VCaP (cell line): ENCODE results near the gene RSPO4.

ENCODE experiments used
- H3K27ac ChIP-seq: fragments of 450-650 bp; 2 replicates; pipeline ENCODE4 v1.5.1; 2017
- TF ChIP-seq, protein P1 (sequence below): fragments of 450-650 bp; conservative IDR thresholded peaks from 2 replicates; pipeline ENCODE4 v1.5.1; 2017; ENCODE audit warnings: mild to moderate bottlenecking, moderate library complexity

Gene RSPO4

DNA sequence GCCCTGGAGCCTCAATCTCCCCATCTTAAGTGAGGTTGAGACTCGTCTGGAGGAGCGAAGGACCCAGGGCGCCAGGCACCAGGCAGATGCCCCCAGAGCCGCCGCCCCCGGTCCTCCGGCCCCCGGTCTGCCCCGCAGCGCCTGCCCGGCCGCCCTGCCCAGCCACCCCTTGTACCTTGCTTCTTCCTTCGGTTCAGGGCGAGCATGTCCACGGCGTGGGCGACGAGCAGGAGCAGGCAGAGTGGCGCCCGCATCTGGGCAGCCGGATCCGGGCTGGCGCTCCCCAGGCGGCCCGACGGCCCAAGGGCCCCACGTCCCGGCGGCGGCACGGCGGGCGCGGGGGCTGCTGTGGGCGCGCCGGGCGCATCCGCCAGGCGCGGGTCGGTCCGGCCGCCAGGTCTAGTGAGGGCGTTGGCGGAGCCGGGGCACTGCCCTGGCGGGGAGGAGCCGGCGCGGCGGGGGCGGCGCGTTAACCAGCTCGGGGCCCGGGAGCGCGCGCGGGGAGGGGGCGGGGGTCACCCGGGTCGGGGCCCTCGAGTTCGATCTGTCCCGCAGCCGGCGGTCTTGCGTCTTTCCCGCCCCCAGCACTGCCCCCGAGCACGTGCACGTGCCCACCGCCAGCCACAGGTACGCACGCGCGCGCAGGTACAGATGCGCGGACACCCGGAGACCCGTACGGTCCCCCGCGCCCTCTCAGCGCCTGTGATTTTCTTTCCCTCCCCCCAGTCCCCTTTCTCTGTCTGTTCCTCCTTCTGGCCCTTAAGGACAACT, at the start of gene RSPO4:
RSPO4 (minus strand) TSS at position 401 of the 771 bp plus-strand sequence; CDS start at position 254, 147 bp downstream.
- H3K27ac ChIP-seq: peak within 1 kb of the TSS; percentile 21; the same call in 1 of the 2 replicates
- TF ChIP-seq, protein P1, sequence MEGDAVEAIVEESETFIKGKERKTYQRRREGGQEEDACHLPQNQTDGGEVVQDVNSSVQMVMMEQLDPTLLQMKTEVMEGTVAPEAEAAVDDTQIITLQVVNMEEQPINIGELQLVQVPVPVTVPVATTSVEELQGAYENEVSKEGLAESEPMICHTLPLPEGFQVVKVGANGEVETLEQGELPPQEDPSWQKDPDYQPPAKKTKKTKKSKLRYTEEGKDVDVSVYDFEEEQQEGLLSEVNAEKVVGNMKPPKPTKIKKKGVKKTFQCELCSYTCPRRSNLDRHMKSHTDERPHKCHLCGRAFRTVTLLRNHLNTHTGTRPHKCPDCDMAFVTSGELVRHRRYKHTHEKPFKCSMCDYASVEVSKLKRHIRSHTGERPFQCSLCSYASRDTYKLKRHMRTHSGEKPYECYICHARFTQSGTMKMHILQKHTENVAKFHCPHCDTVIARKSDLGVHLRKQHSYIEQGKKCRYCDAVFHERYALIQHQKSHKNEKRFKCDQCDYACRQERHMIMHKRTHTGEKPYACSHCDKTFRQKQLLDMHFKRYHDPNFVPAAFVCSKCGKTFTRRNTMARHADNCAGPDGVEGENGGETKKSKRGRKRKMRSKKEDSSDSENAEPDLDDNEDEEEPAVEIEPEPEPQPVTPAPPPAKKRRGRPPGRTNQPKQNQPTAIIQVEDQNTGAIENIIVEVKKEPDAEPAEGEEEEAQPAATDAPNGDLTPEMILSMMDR: no peak

DNA sequence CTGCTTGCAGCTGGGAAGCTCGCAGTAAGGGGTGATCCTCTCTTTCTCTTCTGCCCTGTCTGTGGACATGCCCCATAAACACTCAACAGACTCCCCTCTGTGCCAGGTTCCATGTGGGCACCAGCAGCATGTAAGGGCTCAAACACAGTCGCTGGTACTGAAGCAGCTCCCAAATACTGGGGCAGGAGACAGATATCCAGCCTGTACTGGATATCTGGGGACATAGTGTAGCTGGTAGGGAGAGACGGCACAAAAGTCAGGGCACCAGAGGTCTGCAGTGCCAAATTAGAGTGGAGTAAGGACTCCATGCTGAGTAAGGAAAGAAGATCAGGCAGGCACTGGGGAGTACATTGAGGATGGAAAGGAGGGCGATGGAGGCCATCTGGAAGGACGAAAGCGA, 48.3 kb upstream of the RSPO4 start:
- TF ChIP-seq, protein P1: no peak
- H3K27ac ChIP-seq: no peak overlapping the region

DNA sequence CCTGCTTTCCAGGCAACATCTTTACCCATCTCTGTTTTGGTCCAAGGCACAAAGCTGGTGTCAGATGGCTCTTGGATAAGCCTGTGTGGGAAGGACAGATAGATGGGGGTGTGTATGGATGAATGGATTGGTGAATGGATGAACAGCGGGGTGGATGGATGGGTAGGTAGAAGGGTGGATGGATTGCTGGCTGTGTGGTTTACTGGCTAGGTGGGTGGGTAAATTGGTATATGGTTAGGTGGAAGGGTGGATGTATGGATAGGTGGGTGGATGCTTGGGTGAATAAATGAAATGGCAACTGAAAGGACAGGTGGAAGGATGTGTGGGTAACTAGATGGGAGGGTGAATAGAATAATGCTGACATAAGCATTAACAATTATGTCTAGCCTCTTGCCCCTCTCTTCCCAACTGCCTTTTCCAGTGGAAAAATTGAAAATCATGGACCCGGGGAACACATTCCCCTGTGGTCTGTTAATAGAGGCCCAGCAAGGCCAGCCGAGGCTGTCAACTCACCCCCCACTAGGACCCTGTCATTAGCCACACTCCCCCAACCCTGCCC, 43.8 kb upstream of the RSPO4 start:
- TF ChIP-seq, protein P1: no peak
- no peak overlapping the region for H3K27ac ChIP-seq

DNA sequence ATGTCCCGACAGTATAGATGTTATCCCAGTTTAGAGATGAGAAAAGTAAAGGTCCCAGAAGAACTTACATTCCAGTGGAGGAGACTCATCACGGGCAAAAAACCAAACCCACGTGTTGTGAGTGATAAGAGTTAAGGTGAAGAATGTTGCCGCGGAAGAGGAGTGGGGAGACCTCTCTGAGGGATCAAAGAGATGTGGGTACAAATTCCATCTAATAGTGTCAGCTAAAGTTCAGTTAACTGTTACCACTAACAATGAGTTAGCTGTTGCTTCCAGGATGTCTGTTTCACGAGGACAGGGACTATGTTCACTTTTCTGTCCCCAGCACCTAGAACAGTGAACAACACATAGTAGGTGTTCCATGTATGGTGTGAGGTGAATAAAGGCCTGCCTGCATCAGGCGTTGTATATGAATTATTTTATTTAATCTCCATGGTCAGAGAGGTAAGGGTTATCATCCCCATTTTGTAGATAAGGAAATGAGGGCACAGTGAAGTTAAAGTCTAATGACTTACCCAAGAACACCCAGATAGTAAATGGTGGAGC, 39.8 kb upstream of the RSPO4 start:
- H3K27ac ChIP-seq: no peak overlapping the region
- TF ChIP-seq, protein P1: no peak

DNA sequence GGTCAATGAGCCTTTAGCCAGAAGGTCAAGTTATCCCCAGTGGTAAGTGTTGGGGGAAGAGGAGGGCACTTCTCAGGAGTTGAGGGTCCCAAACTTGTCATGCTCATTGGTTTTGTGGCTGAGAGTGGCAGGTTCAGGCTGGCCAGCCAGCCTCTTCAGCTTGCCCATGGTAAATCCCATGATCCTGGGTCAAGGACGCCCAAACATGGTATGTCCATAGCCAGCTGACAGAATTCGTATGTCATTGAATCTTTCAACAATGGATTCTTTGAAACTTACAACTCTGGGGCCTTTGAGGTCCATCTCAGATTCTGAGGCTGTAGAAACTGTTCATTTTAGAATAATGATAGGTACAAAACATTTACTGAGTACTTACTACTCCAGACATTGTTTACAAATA, 36.1 kb upstream of the RSPO4 start:
- TF ChIP-seq, protein P1: no peak
- H3K27ac ChIP-seq: no peak overlapping the region

DNA sequence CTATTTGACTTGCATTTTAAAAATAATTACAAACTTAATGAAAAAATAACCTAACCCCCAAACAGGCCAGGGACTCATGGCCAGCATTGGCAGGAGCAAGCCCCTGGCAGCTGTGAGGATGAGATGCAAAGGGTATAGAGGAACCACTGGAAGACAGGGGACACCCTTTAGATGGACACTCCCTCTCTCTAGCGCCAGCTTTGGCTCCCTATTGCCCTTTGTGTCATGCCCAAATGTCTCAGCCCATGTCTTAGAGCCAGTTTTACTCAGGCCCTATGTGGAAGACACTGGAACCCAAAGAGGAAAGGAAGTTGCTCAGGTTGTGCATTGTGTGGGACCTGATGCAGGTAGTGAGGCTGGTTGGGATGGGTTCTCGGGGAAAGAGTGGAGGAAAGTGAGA, 34.9 kb upstream of the RSPO4 start:
- TF ChIP-seq, protein P1: no peak

DNA sequence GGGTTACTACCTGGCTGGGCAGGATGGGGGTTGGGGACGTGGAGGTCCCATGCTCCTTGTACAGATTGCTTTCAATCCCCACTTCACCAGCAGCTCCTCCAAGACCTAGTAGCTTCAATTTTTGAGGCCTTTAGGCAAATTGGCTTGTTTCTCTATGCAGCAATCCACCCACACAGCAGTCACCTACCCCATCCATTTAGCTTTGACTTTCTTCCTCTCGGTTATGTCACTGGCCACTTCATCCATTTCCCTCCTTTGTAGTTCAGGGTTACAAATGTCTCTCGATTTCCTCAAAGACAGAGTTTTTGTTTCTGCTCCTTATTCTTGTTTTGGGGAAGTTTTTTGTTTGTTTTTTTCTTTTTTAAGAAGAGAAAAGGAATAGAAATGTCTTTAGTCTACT, 33.4 kb upstream of the RSPO4 start:
- H3K27ac ChIP-seq: no peak overlapping the region
- TF ChIP-seq, protein P1: no peak

More for the DNA sequence above, 34.9 kb upstream of the RSPO4 start:
- H3K27ac ChIP-seq: no peak overlapping the region
